GM10847 (cell line): ENCODE results near the gene TSEN34.

Source experiments
- POLR2A ChIP-seq: IDR thresholded peaks from 2 replicates; pipeline ENCODE4 v1.6.1; 2011; ENCODE audit not compliant: insufficient read length; ENCODE audit errors: extremely low read depth

Gene TSEN34

GRCh38 chr19:54191011-54191810, at the start of gene TSEN34:
TSS of gene TSEN34 (plus strand) at chr19:54191308. CDS start at chr19:54191365, 57 bp downstream.
- TF ChIP-seq POLR2A: peak; percentile 28

- TF ChIP-seq POLR2A: no peak
These were observed 49.8 kb upstream of the TSEN34 start for GRCh38 chr19:54141356-54141755.

- TF ChIP-seq POLR2A: no peak
These were observed 48.8 kb upstream of the TSEN34 start for GRCh38 chr19:54142166-54142780.

- TF ChIP-seq POLR2A: no peak
These were observed 45.5 kb upstream of the TSEN34 start for GRCh38 chr19:54145541-54146158.

GRCh38 chr19:54147676-54148075, 43.4 kb upstream of the TSEN34 start:
- TF ChIP-seq POLR2A: no peak

GRCh38 chr19:54148158-54148557, 43.0 kb upstream of the TSEN34 start:
- no peak for TF ChIP-seq POLR2A

DNA sequence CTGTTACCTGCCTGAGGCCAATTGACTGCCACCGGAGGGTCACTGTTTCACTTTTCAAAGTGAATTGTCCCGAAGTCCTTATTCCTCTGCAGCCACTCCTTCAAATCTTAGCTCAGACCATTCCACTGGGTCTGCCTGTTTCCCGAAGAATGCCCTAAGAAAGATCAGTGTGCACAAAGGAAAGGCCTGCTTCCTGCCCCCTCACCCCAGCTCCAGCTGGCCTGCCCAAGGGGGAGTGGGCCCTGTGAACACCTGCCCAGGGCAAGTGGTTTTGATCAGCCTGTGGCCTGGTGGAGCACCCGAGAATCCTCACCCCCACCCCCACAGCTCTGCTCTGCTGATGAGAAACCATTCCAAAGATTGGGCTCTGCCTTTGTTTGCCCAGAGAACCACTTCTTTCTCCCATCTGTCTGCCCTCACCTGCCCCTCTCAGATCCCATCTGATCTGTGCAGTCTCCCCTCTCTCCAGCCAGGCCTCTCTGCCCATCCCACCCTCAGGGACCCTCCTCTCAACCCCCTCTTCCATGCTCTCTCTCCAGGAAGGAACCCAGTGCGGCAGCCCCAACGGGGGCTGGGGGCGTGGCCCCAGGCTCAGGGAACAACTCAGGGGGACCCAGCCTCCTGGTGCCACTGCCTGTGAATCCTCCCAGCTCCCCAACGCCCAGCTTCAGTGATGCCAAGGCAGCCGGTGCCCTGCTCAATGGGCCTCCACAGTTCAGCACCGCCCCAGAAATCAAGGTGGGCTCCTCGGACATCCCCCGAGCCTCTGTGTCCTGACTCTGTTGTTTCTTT, 41.9 kb upstream of the TSEN34 start:
- TF ChIP-seq POLR2A: no peak

DNA sequence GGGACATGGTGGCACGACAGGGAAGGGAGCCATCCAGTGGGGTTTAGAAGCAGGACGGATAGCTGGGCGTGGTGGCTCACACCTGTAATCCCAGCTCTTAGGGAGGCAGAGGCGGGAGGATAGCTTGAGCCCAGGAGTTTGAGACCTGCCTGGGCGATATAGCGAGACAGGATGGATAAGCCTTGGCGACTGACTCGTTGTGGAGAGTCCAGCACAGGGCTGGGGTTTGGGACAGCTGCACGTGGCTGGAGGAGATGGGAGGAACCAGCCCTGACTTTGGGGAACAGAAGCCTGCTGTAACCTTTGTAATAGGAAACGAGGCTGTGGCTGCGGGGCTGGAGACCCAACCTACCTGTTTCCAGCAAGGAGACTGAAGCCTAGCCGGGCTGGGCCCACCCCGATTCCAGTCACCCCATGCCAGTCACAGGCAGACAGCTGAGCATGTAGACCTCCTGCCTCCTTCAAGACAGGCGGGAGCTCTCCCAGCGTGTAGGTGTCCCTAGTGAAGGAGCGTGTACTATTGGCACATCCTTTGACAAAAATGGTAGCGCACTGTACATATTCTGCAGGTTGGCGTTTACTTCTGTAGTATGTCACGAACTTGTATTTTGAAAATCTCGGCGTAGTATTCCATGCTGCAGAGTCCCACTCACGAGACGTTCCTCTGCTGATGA, 39.6 kb upstream of the TSEN34 start:
- no peak for TF ChIP-seq POLR2A

DNA sequence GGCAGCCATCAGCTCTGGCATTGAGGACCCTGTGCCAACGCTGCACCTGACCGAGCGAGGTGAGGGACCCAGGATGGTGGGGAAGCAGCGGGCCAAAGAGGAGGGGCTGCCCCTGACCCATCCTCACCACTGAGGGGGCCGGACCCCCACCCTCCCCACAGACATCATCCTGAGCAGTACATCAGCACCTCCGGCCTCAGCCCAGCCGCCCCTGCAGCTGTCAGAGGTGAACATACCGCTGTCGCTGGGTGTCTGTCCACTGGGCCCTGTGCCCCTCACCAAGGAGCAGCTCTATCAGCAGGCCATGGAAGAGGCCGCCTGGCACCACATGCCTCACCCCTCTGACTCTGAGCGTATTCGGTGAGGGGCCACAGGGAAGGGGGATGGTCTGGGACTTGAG, 38.8 kb upstream of the TSEN34 start:
- TF ChIP-seq POLR2A: no peak

- TF ChIP-seq POLR2A: no peak
These were observed 38.1 kb upstream of the TSEN34 start for GRCh38 chr19:54152878-54153524.

DNA sequence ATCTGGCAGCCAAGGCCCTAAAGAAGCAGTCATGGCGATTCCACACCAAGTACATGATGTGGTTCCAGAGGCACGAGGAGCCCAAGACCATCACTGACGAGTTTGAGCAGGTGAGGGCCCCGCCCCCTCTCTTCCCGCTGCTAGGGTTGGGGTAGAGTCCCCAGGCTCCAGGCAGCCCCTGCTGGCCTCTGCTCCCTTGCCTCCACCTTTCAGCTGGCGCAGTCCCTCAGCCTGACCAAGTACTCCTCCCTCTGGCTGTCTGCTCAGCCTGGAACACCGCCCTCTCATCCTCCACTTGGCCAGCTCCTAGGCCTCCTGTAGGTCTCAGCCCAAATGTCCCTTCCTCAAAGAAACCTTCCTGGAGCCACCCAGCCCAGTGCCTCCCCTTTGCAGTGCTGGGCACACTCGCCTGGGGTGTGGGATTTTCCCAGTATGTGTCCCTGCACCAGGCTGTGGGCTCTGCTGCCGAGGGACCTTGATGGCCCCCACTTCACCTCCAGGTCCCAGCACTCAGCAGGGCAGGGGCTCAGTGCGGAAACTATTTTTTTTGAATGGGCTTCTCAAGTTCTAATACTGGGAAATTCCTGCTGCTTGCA, 37.3 kb upstream of the TSEN34 start:
- no peak for TF ChIP-seq POLR2A

DNA sequence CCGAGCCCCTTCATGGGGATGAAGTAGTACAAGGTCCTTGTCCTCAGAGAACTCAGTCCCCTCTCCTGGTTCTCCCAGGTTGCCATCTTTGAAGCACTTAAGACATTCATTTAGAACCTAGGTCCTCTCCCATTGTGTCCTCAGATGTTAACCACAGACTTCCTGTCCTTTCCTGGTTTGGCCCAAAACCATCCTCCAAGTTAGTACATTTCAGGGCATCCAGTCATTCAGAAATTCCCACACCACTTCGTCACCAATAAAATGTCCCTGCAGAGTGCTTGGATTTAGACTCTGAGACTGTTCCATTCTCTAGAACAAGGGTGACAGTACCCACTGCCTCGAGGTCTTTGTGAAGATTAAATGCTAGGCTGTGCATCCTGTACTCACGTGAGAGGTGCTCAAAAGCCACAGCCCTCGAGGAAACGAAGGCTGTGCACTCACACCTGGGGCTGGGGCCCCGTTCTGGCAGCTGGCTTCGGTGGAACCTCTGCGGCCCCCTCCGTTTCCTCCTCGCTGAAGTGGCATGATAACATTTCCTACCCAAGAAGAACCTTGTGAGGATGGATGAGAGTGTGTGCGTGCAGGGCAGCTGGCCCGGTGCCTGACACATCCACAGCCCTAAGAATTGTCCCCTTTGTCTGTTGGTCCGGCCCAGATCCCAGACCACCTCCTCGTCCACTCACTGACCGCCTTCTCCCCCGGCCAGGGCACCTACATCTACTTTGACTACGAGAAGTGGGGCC, 36.3 kb upstream of the TSEN34 start:
- no peak for TF ChIP-seq POLR2A

- TF ChIP-seq POLR2A: no peak
These were observed 35.4 kb upstream of the TSEN34 start for GRCh38 chr19:54155694-54156093.
